MM.1S (cell line): ENCODE data around the gene WIZ.

ENCODE experiments used
- DNase-seq: peaks from one replicate; pipeline ENCODE4 v3.0.0-alpha.2; 2015
- H2AFZ ChIP-seq: fragments of 300-600 bp; sonication (generic); 2 replicates; pipeline ENCODE4 v1.6.0; 2016; ENCODE audit warnings: antibody characterized with exemption, low read length
- H3F3A ChIP-seq: fragments of 300-600 bp; sonication (generic); 2 replicates; pipeline ENCODE4 v1.6.1; 2016; ENCODE audit warnings: mild to moderate bottlenecking, antibody characterized with exemption, low read length, moderate library complexity, mixed read lengths; ENCODE audit not compliant: insufficient read depth
- H3K27ac ChIP-seq: fragments of 300-600 bp; sonication (generic); 2 replicates; pipeline ENCODE4 v1.5.1; 2016; ENCODE audit warnings: mild to moderate bottlenecking, low read length
- H3K27me3 ChIP-seq: fragments of 300-600 bp; sonication (generic); replicated peaks from 2 replicates; pipeline ENCODE4 v1.6.0; 2016; ENCODE audit warnings: low read length; ENCODE audit not compliant: insufficient read depth
- H3K36me3 ChIP-seq: fragments of 300-600 bp; sonication (generic); replicated peaks from 2 replicates; pipeline ENCODE4 v1.6.1; 2016; ENCODE audit warnings: mild to moderate bottlenecking, low read length, mixed read lengths; ENCODE audit not compliant: insufficient read depth
- H3K4me1 ChIP-seq: fragments of 300-600 bp; sonication (generic); 2 replicates; pipeline ENCODE4 v1.6.1; 2016; ENCODE audit warnings: low read length, mixed read lengths
- H3K4me2 ChIP-seq: fragments of 300-600 bp; sonication (generic); 2 replicates; pipeline ENCODE4 v1.6.0; 2016; ENCODE audit warnings: low read depth, low read length
- H3K4me3 ChIP-seq: fragments of 300-600 bp; sonication (generic); 2 replicates; pipeline ENCODE4 v1.5.1; 2016; ENCODE audit warnings: low read length, mixed read lengths
- H3K79me2 ChIP-seq: fragments of 300-600 bp; sonication (generic); 2 replicates; pipeline ENCODE4 v1.6.1; 2016; ENCODE audit warnings: mixed run types, low read length, mixed read lengths
- H3K9ac ChIP-seq: fragments of 300-600 bp; sonication (generic); 2 replicates; pipeline ENCODE4 v1.6.1; 2016; ENCODE audit warnings: low read length, mixed read lengths
- H3K9me2 ChIP-seq: fragments of 300-600 bp; sonication (generic); replicated peaks from 2 replicates; pipeline ENCODE4 v1.6.1; 2016; ENCODE audit warnings: mild to moderate bottlenecking, low read length, mixed read lengths; ENCODE audit not compliant: insufficient read depth
- H3K9me3 ChIP-seq: fragments of 300-600 bp; sonication (generic); replicated peaks from 2 replicates; pipeline ENCODE4 v1.6.1; 2016; ENCODE audit warnings: mild to moderate bottlenecking, low read length, mixed read lengths; ENCODE audit not compliant: insufficient read depth
- H4K20me1 ChIP-seq: fragments of 300-600 bp; sonication (generic); 2 replicates; pipeline ENCODE4 v1.6.1; 2016; ENCODE audit warnings: mild to moderate bottlenecking, low read length, moderate library complexity, mixed read lengths; ENCODE audit not compliant: insufficient read depth
- EZH2 ChIP-seq: fragments of 300-600 bp; sonication (generic); optimal IDR thresholded peaks from 2 replicates; pipeline ENCODE3; 2017; ENCODE audit warnings: low read depth, mild to moderate bottlenecking, antibody characterized with exemption, low read length, mixed read lengths
- EZH2phosphoT487 ChIP-seq: fragments of 300-600 bp; sonication (generic); IDR thresholded peaks from 2 replicates; pipeline ENCODE4 v1.6.1; 2018; ENCODE audit warnings: antibody characterized with exemption, low read length
- TF ChIP-seq, protein P1 (sequence below): fragments of 300-600 bp; sonication (generic); IDR thresholded peaks from 2 replicates; pipeline ENCODE4 v1.5.1; 2016; ENCODE audit warnings: antibody characterized with exemption, low read length, mixed read lengths

WIZ gene

DNA sequence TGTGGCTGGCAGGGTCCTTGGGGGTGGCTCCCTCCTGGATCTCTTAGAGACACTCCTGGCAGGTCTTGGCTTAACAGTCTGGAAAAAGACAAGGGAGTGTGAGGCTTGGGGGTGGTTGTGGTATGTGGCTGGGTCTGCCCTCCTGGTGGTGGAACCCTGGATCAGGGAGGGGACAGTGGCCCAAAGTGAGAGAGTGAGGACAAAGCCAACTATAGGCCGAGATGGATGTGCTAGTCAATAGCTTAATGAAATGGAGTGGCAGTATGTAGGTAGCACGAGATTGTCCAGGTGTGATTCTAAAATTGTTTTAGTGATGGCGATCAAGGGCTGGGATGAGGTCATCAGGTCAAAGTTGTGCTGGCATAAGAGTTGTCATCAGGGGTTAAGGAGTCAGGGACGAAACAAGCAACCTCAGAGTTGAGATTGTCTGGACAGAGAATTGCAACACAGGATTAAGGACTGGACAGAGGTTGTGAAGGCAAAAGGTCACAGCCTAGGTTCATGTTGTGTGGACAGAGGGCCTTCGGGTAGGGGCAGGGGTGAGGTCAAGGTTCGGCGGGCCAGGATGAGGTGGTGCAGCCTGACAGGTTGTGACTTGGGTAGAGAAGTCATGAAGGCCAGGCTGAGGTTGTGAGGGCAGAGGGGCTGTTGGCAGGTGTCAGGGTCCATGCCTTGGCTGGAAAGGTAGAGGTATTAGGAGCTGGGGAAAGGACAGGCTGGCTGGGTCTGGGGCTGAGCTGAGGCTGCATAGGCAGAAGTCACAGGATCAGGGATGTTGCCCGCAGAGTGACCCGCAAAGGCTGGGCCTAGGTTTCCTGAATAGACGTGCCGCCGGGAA is 19.1 kb upstream of the WIZ start:
- Histone ChIP-seq H3K9ac (no peak overlapping the region), H4K20me1 (no peaks in the 10 kb centered on the region), H3K9me2 (no peaks in the 10 kb centered on the region), H3K27me3 (no peaks in the 10 kb centered on the region), H3K4me3 (no peak overlapping the region), H3K4me1 (peaks cover 24% of the 10 kb centered on the region), H3K4me2 (no peak overlapping the region), H3F3A (peaks cover 28% of the 10 kb centered on the region), H2AFZ (no peak overlapping the region), H3K79me2 (peaks cover 13% of the 10 kb centered on the region), H3K27ac (no peak overlapping the region), H3K36me3 (no peaks in the 10 kb centered on the region), H3K9me3 (no peaks in the 10 kb centered on the region)
- no peak for DNase-seq
- TF ChIP-seq, protein P1, sequence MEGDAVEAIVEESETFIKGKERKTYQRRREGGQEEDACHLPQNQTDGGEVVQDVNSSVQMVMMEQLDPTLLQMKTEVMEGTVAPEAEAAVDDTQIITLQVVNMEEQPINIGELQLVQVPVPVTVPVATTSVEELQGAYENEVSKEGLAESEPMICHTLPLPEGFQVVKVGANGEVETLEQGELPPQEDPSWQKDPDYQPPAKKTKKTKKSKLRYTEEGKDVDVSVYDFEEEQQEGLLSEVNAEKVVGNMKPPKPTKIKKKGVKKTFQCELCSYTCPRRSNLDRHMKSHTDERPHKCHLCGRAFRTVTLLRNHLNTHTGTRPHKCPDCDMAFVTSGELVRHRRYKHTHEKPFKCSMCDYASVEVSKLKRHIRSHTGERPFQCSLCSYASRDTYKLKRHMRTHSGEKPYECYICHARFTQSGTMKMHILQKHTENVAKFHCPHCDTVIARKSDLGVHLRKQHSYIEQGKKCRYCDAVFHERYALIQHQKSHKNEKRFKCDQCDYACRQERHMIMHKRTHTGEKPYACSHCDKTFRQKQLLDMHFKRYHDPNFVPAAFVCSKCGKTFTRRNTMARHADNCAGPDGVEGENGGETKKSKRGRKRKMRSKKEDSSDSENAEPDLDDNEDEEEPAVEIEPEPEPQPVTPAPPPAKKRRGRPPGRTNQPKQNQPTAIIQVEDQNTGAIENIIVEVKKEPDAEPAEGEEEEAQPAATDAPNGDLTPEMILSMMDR = no peak

- H3K4me3 ChIP-seq = no peak overlapping the region
- peaks cover 29% of the 10 kb centered on the region for H3F3A ChIP-seq
- no peak overlapping the region for H2AFZ ChIP-seq
- H3K9ac ChIP-seq = no peak overlapping the region
- no peaks in the 10 kb centered on the region for H4K20me1 ChIP-seq
- no peaks in the 10 kb centered on the region for H3K36me3 ChIP-seq
- H3K79me2 ChIP-seq = peaks cover 24% of the 10 kb centered on the region
- H3K27me3 ChIP-seq = no peaks in the 10 kb centered on the region
- H3K9me2 ChIP-seq = no peaks in the 10 kb centered on the region
- H3K9me3 ChIP-seq = no peaks in the 10 kb centered on the region
- TF ChIP-seq EZH2 = no peak
- TF ChIP-seq, protein P1 = no peak
- TF ChIP-seq EZH2phosphoT487 = no peak
- DNase-seq = no peak
- peak overlapping the region; percentile 30; the same call in 1 of the 2 replicates for H3K4me2 ChIP-seq
- H3K27ac ChIP-seq = peak overlapping the region; percentile 88; the same call in 1 of the 2 replicates
- H3K4me1 ChIP-seq = peaks cover 24% of the 10 kb centered on the region
These were observed 18.0 kb upstream of the WIZ start for GRCh38 chr19:15467734-15468214.

GRCh38 chr19:15466851-15467733 is 17.3 kb upstream of the WIZ start:
- DNase-seq = peak; percentile 94
- H3K27ac ChIP-seq = peak overlapping the region; percentile 88
- H3K27me3 ChIP-seq = no peaks in the 10 kb centered on the region
- H3K4me2 ChIP-seq = peak overlapping the region; percentile 30
- peaks cover 24% of the 10 kb centered on the region for H3K4me1 ChIP-seq
- peak overlapping the region; percentile 10; the same call in 1 of the 2 replicates for H3K9ac ChIP-seq
- no peaks in the 10 kb centered on the region for H3K9me3 ChIP-seq
- no peaks in the 10 kb centered on the region for H3K9me2 ChIP-seq
- H3K36me3 ChIP-seq = no peaks in the 10 kb centered on the region
- H2AFZ ChIP-seq = peak overlapping the region; percentile 6; the same call in 1 of the 2 replicates
- peaks cover 30% of the 10 kb centered on the region for H3K79me2 ChIP-seq
- no peaks in the 10 kb centered on the region for H4K20me1 ChIP-seq
- H3F3A ChIP-seq = peaks cover 29% of the 10 kb centered on the region
- H3K4me3 ChIP-seq = no peak overlapping the region
- TF ChIP-seq EZH2phosphoT487 (no peak), EZH2 (no peak)
- TF ChIP-seq, protein P1 = no peak
